Lower lobe of right lung (tissue), 2 donors: Measurements from ENCODE around the gene ACTA2. TPM values are rescaled to one million over a fixed set of nuclear protein-coding genes. Genes with fewer than 3 reads are reported as not detected.

Experiments used
- ATAC-seq, 2 donors: fragments of 200-7000 bp; cut with Tn5 transposase; one replicate each; pipeline ENCODE4 v1.9.1; 2020 to 2022; ENCODE audit warnings: mild to moderate bottlenecking in 2 of 2, moderate library complexity in 2 of 2
- DNase-seq: peaks from one replicate; pipeline ENCODE4 v3.0.0-alpha.2; 2020
- H3K27ac ChIP-seq: fragments of 200-600 bp; one replicate; pipeline ENCODE4 v1.8.0; 2022
- H3K27me3 ChIP-seq: fragments of 200-600 bp; one replicate; pipeline ENCODE4 v1.8.0; 2022; ENCODE audit warnings: low read depth
- H3K36me3 ChIP-seq: fragments of 200-600 bp; one replicate; pipeline ENCODE4 v1.8.0; 2022; ENCODE audit warnings: mild to moderate bottlenecking
- H3K4me1 ChIP-seq: fragments of 200-600 bp; one replicate; pipeline ENCODE4 v1.8.0; 2022
- H3K4me3 ChIP-seq: fragments of 200-600 bp; one replicate; pipeline ENCODE4 v1.8.0; 2022; ENCODE audit warnings: mild to moderate bottlenecking
- H3K9me3 ChIP-seq: fragments of 200-600 bp; one replicate; pipeline ENCODE4 v1.8.0; 2022
- CTCF ChIP-seq: fragments of 200-600 bp; IDR thresholded peaks from one replicate; pipeline ENCODE4 v1.8.0; 2022; ENCODE audit warnings: antibody characterized with exemption, mild to moderate bottlenecking
- intact Hi-C: fragments of 100-400 bp; cut with DNase I; formaldehyde crosslinking; loops from one replicate; pipeline ENCODE4 v1.11.0; 2022
- total RNA-seq: library from RNA; stranded (reverse); fragmentation: NEBNext Ultra II Directional; extraction: Animal tissue kit (Norgen Biotek cat#: 25700); gene quantifications from one replicate; pipeline ENCODE4 v1.2.1, GENCODE V29; 2021
- donor health status: DM: no; HTN: yes; CAD: no; lungs with severe emphysema.

The ACTA2 gene
- total RNA-seq, 1 donor from 2014 or later = 204 TPM

GRCh38 chr10:88895250-88895649, 57.3 kb downstream of the ACTA2 start:
- peaks cover 22% of the 10 kb centered on the region for H3K4me1 ChIP-seq
- H3K9me3 ChIP-seq = no peaks in the 10 kb centered on the region
- no peak for TF ChIP-seq CTCF
- H3K27ac ChIP-seq = no peak overlapping the region
- intact Hi-C loops = no loop called here
- H3K4me3 ChIP-seq = no peak overlapping the region
- no peaks in the 10 kb centered on the region for H3K27me3 ChIP-seq
- no peak for DNase-seq
- no peak for ATAC-seq
- H3K36me3 ChIP-seq = no peaks in the 10 kb centered on the region

DNA sequence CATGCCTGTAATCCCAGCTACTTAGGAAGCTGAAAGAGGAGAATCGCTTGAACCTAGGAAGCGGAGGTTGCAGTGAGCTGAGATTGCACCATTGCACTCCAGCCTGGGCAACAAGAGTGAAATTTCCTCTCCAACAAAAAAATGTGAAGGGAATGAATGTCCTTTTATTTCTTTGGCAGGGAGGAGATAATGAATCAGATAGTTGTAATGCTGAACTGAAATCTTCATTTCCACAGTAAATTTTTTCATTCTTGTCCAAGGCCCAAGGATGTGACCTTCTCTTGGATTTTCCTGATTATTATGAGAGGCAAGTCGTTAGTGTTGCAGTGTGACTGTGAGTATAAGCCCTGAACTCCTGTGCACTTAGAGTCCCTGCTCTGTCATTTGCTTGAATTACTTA, 59.0 kb downstream of the ACTA2 start:
- Histone ChIP-seq H3K27ac (no peak overlapping the region), H3K4me3 (no peak overlapping the region), H3K36me3 (no peaks in the 10 kb centered on the region), H3K27me3 (no peaks in the 10 kb centered on the region), H3K4me1 (peaks cover 26% of the 10 kb centered on the region), H3K9me3 (no peaks in the 10 kb centered on the region)
- intact Hi-C loops = no loop called here
- DNase-seq (no peak), ATAC-seq (no peak)
- no peak for TF ChIP-seq CTCF

DNA sequence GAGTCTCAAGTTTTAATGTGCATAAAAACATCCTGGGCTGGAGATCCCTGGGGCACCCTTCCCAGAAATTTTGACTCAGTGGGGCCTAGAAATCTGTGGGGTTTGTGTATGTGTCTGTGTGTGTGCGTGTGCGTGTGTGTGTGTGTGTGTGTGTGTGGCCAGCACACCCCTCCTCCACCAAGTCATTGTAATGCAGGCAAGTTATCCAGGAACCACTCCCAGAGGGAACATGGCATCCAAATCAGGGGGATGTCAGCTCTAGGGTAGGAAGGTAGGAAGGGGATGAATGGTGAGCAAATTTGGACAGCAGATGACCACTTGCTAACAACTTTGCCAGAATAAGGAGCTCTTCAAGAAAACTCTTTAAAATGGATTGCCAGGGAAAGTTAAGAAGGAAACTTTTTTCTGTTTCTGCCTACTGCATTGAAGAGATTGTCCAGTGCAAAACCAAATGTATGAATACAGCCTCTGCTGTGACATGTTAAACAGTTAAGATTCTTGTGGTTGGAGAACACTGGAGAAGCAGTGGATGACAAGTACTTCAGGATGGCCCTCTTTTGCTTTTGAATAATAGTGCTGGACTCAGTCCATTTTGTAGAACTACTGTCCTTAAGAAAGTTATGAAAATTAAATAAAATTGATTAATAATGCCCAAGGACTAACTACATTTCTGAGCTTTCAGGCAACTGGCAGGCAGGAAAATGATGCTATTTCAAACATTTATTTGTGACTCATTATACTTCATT, 60.2 kb downstream of the ACTA2 start:
- TF ChIP-seq CTCF = no peak
- peaks cover 26% of the 10 kb centered on the region for H3K4me1 ChIP-seq

GRCh38 chr10:88890681-88891381, 61.7 kb downstream of the ACTA2 start:
- DNase-seq = no peak
- TF ChIP-seq CTCF = no peak
- intact Hi-C loops = no loop called here
- Histone ChIP-seq H3K9me3 (no peaks in the 10 kb centered on the region), H3K4me3 (no peak overlapping the region), H3K4me1 (peaks cover 16% of the 10 kb centered on the region), H3K36me3 (no peaks in the 10 kb centered on the region), H3K27me3 (no peaks in the 10 kb centered on the region), H3K27ac (no peak overlapping the region)
- ATAC-seq = no peak

More for the DNA sequence above, 60.2 kb downstream of the ACTA2 start:
- H3K36me3 ChIP-seq = no peaks in the 10 kb centered on the region
- intact Hi-C loops = no loop called here
- no peak for DNase-seq
- no peaks in the 10 kb centered on the region for H3K27me3 ChIP-seq
- ATAC-seq = no peak
- no peak overlapping the region for H3K4me3 ChIP-seq
- no peaks in the 10 kb centered on the region for H3K9me3 ChIP-seq
- no peak overlapping the region for H3K27ac ChIP-seq

DNA sequence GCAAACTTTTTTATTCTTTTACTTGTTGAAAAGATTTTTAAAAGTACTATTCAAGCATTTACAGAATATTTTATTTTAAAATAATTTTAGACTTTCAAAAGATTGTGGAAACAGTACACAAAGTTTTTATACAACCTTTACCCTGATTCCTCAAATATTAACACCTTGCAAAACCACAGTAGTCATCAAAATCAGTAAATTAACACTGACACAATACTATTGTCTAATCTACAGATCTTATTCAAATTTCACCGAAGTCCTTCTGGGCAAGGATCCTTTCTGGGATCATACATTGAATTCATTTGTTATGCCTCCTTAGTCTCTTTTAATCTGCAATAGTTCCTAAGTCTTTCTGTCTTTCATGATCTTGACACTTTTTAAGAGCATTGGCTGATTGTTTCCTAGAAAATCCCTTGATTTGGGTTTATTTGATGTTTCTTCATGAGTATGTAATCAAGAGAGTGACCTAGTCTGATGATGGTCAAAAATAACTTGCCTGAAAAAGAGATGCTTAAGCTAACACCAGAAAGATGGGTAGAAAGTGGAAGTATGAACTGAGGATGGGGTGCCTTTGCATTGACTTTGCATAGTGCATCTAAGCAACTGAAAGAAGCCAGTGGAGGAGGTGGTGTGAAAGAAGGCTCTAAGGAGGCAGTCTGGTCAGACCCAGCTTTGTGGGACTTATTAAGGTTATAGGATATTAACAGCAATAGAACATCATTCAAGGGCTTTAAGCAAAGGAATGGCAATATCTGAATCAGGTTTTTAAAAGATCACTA, 62.8 kb downstream of the ACTA2 start:
- intact Hi-C loops = no loop called here
- Histone ChIP-seq H3K9me3 (no peaks in the 10 kb centered on the region), H3K4me1 (peaks cover 20% of the 10 kb centered on the region), H3K27ac (no peak overlapping the region), H3K36me3 (no peaks in the 10 kb centered on the region), H3K27me3 (no peaks in the 10 kb centered on the region), H3K4me3 (no peak overlapping the region)
- DNase-seq (no peak), ATAC-seq (no peak)
- TF ChIP-seq CTCF = no peak
